Measurements from ENCODE around the gene ARX. TPM values are rescaled to one million over a fixed set of nuclear protein-coding genes. Genes with fewer than 3 reads are reported as not detected.

The ARX gene
- total and polyA plus RNA-seq, 9 of the 15 experiments (the other 6 are each of a cell fraction or from before 2014, with no cell fraction given), result 0.03 TPM; not detected in 8

GRCh38 chrX:25023908-25024307, 8.1 kb upstream of the ARX start:
- CTCF ChIA-PET (ENCODE audit: low intra/inter-chr PET ratio), result interaction anchor here (0.6 kb wide), 1 partner anchor 16 kb away, joined by 3 read pairs; no protein-coding TSS in a partner anchor
- in situ Hi-C loops (cut with MboI), result no loop called here
- TF ChIP-seq GMEB1 (CRISPR knock-in tag; IDR thresholded peaks at IDR 0.05), result no peak
- no peak for TF ChIP-seq U2AF1 (optimal IDR thresholded peaks at IDR 0.05; ENCODE audit: low read depth, low read length)
- TF ChIP-seq ZNF77 (CRISPR knock-in tag; IDR thresholded peaks at IDR 0.05), result no peak
- no peak for TF ChIP-seq SAFB2 (IDR thresholded peaks at IDR 0.05; ENCODE audit: borderline replicate concordance, low read depth, low read length, severe bottlenecking)
- TF ChIP-seq ZNF707 (CRISPR knock-in tag; conservative IDR thresholded peaks at IDR 0.05), result no peak
- TF ChIP-seq SMARCA5 (IDR thresholded peaks at IDR 0.05), result no peak
- TF ChIP-seq ZNF512 (tag; IDR thresholded peaks at IDR 0.05), result no peak
- TF ChIP-seq AFF1 (IDR thresholded peaks at IDR 0.05; ENCODE audit: low read depth in 1 of 2, partially characterized antibody in 2 of 2), result no peak
- no peak for TF ChIP-seq ZBTB5 (IDR thresholded peaks at IDR 0.05)
- no peak for TF ChIP-seq RBFOX2 (IDR thresholded peaks at IDR 0.05; ENCODE audit: low read depth, low read length)
- TF ChIP-seq RBM14 (IDR thresholded peaks at IDR 0.05; ENCODE audit: borderline replicate concordance, insufficient read depth, low read depth, low read length), result no peak
- no peak for TF ChIP-seq KDM4B (IDR thresholded peaks at IDR 0.05; ENCODE audit: borderline replicate concordance in 2 of 2, low read depth in 1 of 2)
- TF ChIP-seq MAZ (CRISPR knock-in tag; conservative IDR thresholded peaks at IDR 0.05 in 1 of 2, IDR thresholded peaks at IDR 0.05 in 1 of 2), result no peak

More at GRCh38 chrX:25023908-25024307, 8.1 kb upstream of the ARX start:
- H3K27ac ChIP-seq (ENCODE audit: extremely low read depth, low read depth, low read length), result no peak overlapping the region
- H3K9me1 ChIP-seq (ENCODE audit: control insufficient read depth, insufficient read depth, low read length), result no peaks in the 10 kb centered on the region
- ATAC-seq, result no peak
- H3K4me2 ChIP-seq (ENCODE audit: insufficient read depth, low read length), result no peak overlapping the region
- peaks cover 23 to 41% of the 10 kb centered on the region in 2 experiments for H3K27me3 ChIP-seq (ENCODE audit: control insufficient read depth in 2 of 2, insufficient read depth in 2 of 2, low read length in 2 of 2)
- no peak overlapping the region for H3K4me3 ChIP-seq
- no peak overlapping the region for H3K9ac ChIP-seq (ENCODE audit: insufficient read depth in 1 of 2, low read depth in 2 of 2, low read length in 2 of 2)
- intact Hi-C loops (cut with micrococcal nuclease), result loop anchor here (5.0 kb wide), 2 partner anchors 118 to 272 kb away; no protein-coding TSS in a partner anchor
- no peak for DNase-seq (ENCODE audit: extremely low read depth in 1 of 4, low spot score in 3 of 4)
- no peaks in the 10 kb centered on the region for H3K36me3 ChIP-seq (ENCODE audit: control insufficient read depth, insufficient read depth, low read length)
- H4K20me1 ChIP-seq (replicated peaks; ENCODE audit: control insufficient read depth, insufficient read depth, low read length), result no peaks in the 10 kb centered on the region
- H3K9me3 ChIP-seq (replicated peaks; ENCODE audit: control insufficient read depth, insufficient read depth, low read depth, low read length), result no peaks in the 10 kb centered on the region
- POLR2A ChIA-PET, result no interaction called here
- peaks cover 0 to 15% of the 10 kb centered on the region in 2 experiments; a peak in 3 of 5 replicates for H3K4me1 ChIP-seq (replicated peaks in 1 of 2; ENCODE audit: control insufficient read depth in 2 of 2, insufficient read depth in 2 of 2, low read length in 2 of 2)
- WGBS (ENCODE audit: insufficient coverage, low coverage, missing lambda C conversion rate), result 0% methylated on average over 1 of the region's 1 CpG
- H2AFZ ChIP-seq (ENCODE audit: low read depth, low read length), result no peak overlapping the region
- no peaks in the 10 kb centered on the region for H3K79me2 ChIP-seq (ENCODE audit: control insufficient read depth, insufficient read depth, low read length)
- BruUV-seq (replicated peaks), result no TSS peak
- FAIRE-seq, result no peak
